Lung (tissue), 12 donors: ENCODE results near the gene NANOS2. TPM values are rescaled to one million over a fixed set of nuclear protein-coding genes. Genes with fewer than 3 reads are reported as not detected.
A peak's percentile ranks its signal among the peaks of the same experiment; 100 is the strongest.

ENCODE experiments used
- ATAC-seq: fragments of 200-7000 bp; cut with Tn5 transposase; one replicate; pipeline ENCODE4 v1.9.1; 2020; ENCODE audit warnings: moderate number of reproducible peaks; ENCODE audit not compliant: insufficient read depth, low FRiP score
- DNase-seq, 3 donors: peaks; one replicate each; pipeline ENCODE4 v3.0.0-alpha.2; 2013 to 2017
- H3K27ac ChIP-seq, 2 donors: one replicate each; pipeline ENCODE4 v1.5.1; 2013; ENCODE audit warnings: mild to moderate bottlenecking in 2 of 2, moderate library complexity in 2 of 2, control low read depth in 1 of 2, inconsistent platforms in 1 of 2, low read depth in 1 of 2, low read length in 1 of 2
- H3K27me3 ChIP-seq, 3 donors: one replicate each; pipeline ENCODE4 v1.5.1; 2013; ENCODE audit warnings: low read length in 2 of 3; ENCODE audit not compliant: control insufficient read depth in 3 of 3, insufficient read depth in 3 of 3
- H3K36me3 ChIP-seq, 4 donors: one replicate each; pipeline ENCODE4 v1.5.1; 2013; ENCODE audit warnings: low read length in 4 of 4, mild to moderate bottlenecking in 1 of 4, moderate library complexity in 1 of 4; ENCODE audit not compliant: control insufficient read depth in 4 of 4, insufficient read depth in 4 of 4
- H3K4me1 ChIP-seq, 5 donors: one replicate each; pipeline ENCODE4 v1.5.1; 2013; ENCODE audit warnings: low read length in 5 of 5, mild to moderate bottlenecking in 2 of 5, moderate library complexity in 1 of 5; ENCODE audit not compliant: control insufficient read depth in 5 of 5, insufficient read depth in 5 of 5
- H3K4me3 ChIP-seq: one replicate; pipeline ENCODE4 v1.5.1; 2013; ENCODE audit warnings: mild to moderate bottlenecking, control low read depth, moderate library complexity
- H3K9ac ChIP-seq, 2 donors: one replicate each; pipeline ENCODE4 v1.5.1; 2013; ENCODE audit warnings: low read length in 2 of 2, control low read depth in 1 of 2; ENCODE audit not compliant: insufficient read depth in 1 of 2
- H3K9me3 ChIP-seq, 4 donors: one replicate each; pipeline ENCODE4 v1.5.1; 2013; ENCODE audit warnings: low read length in 3 of 4, mild to moderate bottlenecking in 1 of 4, moderate library complexity in 1 of 4; ENCODE audit not compliant: control insufficient read depth in 4 of 4, insufficient read depth in 3 of 4
- CTCF ChIP-seq: IDR thresholded peaks from 2 replicates; pipeline ENCODE4 v1.5.1; 2012; ENCODE audit warnings: mild to moderate bottlenecking; ENCODE audit errors: control extremely low read depth, extremely low read depth
- WGBS, 2 donors: extraction: QIAGEN DNeasy Blood & Tissue Kit; methylation state at CpG; one replicate each; pipeline ENCODE4 v1.1.7; 2013; 5-methylcytosine and 5-hydroxymethylcytosine counted together
- polyA plus RNA-seq, 2 donors: library from polyadenylated mRNA; stranded (reverse); fragments of 200-250 nt; gene quantifications; one replicate each; pipeline ENCODE4 v1.2.1, GENCODE V29; 2013
- total RNA-seq, 2 donors: library from RNA; depleted of rRNA in 1 of 2; stranded (reverse); fragments of >200 nt in 1 of 2; gene quantifications; one replicate each; pipeline ENCODE4 v1.2.1, GENCODE V29; 2014 to 2021
- donor health status: control.
- donor health status: control.
- donor health status: Bipolar disorder and iron deficiency.
- donor health status: healthy.
- donor health status: DM: yes; HTN: yes; CAD: no.

Gene NANOS2
- total and polyA plus RNA-seq, 4 donors, result not detected

DNA sequence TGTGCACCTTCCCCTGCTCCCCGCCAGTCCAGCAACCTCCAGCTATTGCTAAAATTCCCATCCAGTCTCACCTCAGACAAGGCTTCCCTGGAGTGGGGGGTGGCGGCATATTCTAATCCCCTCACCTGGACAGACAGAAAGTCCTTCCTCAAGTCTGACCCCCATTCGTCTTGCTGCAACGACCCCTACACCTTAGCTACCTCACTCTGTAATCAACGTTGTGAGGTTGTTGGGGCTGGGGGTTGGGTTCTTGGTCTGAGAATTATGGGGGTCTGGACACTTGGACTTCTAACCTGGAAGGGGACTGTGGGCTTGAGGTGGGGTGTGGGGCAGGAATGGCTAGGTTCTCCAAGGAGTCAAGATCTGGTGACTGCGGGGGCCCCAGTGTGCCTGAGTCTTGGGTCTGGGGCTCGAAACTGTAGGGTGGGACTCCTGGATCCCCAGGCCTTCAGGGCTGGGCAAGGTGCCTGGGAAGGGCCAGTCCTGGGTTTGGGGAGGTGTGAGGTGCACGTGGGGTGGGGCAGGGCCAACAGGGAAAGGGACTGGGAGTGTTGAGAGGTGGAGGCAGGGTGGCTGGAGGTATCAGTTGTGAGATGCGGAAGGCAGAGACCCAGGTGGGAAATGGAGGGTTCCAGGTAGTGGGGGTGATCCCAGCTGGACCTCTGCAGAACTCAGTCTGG is 49.2 kb downstream of the NANOS2 start:
- 70 to 83% methylated on average over 9 of the region's 9 CpGs for WGBS, 2 donors
- H3K4me1 ChIP-seq, result peaks cover 0 to 6% (median 1%) of the 10 kb centered on the region in 5 donors
- DNase-seq (no peak), ATAC-seq (no peak)
- TF ChIP-seq CTCF, result no peak
- H3K36me3 ChIP-seq, result peaks cover 0 to 3% (median 1%) of the 10 kb centered on the region in 4 donors
- no peak overlapping the region for H3K9ac ChIP-seq
- H3K27ac ChIP-seq, result no peak overlapping the region
- peaks cover 0 to 26% (median 24%) of the 10 kb centered on the region in 3 donors for H3K27me3 ChIP-seq
- no peaks in the 10 kb centered on the region for H3K9me3 ChIP-seq
- H3K4me3 ChIP-seq, result no peak overlapping the region

DNA sequence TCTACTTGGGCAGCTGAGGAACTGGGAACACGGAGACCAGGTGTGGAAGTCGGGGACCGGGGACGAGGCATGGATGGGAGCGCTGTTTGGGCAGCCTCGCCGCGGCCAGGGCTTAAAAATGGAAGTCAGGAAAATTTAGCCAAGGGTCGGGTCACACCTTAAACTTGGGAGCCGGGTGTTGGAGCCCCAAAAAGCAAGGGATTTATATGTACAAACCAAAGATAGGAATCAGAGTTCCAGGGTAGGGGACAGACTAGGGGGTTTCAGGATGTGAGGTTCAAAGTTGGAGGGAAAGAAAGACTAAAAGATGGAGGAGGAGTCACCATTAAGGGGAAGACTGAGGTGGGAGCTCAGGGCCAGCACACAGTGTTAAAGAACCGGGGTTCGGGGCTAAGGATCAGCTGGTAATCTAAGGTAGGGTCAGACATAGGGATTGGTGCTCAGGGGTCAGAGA is 49.9 kb downstream of the NANOS2 start:
- Histone ChIP-seq H3K27me3 (peaks cover 0 to 26% (median 24%) of the 10 kb centered on the region in 3 donors), H3K9me3 (no peaks in the 10 kb centered on the region), H3K9ac (no peak overlapping the region), H3K4me3 (no peak overlapping the region), H3K27ac (no peak overlapping the region), H3K4me1 (peaks cover 0 to 6% (median 1%) of the 10 kb centered on the region in 5 donors), H3K36me3 (peaks cover 0 to 4% (median 2%) of the 10 kb centered on the region in 4 donors)
- TF ChIP-seq CTCF, result no peak
- 35 to 47% methylated on average over 12 of the region's 12 CpGs for WGBS, 2 donors
- DNase-seq (no peak), ATAC-seq (no peak)

DNA sequence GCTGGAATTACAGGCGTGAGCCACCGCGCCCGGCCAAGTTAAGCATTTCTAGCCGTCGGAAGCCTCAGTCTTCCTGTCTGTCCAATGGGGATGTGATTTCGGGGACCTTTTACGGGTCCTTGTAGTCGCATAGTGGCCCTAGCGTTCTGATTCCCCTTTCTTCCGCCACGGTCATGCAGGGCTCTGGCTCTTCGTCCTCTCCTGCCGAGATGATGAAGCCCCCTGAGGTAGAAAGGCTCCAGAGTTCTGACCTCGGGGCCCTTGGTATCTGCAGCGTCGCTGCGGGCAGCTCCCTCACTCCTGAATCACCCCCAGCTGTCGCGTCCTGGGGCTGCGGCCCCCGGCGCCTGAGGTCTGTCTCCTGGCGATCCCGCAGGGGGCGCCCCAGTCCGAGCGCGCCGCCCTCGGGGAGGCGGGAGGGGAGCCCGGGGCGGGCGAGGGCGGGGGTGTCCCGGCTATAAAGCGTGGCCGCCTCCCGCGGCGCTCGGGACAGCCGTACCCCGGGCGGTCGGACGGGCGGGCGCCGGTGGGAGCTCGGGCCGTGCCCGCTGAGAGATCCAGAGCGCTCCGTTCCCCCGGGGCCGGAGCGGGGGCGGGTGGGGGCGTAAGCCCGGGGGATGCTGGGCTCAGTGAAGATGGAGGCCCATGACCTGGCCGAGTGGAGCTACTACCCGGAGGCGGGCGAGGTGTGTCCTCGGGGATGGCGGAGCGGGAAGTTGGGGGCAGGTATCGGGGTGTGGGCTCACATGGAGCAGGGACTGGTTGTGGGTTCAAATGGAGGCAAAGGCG is 50.5 kb downstream of the NANOS2 start, which contains the start of gene FOXA3:
FOXA3 (plus strand) TSS at position 487 of the 789 bp plus-strand sequence; CDS start at position 618, 131 bp downstream.
- 2 to 3% methylated on average over 64 to 71 of the region's 71 CpGs for WGBS, 2 donors

More for the DNA sequence above, 50.5 kb downstream of the NANOS2 start, which contains the start of gene FOXA3:
- H3K9ac ChIP-seq, result no peak within 1 kb of the TSS
- H3K27ac ChIP-seq, result no peak within 1 kb of the TSS
- no peak within 1 kb of the TSS for H3K4me3 ChIP-seq
- H3K9me3 ChIP-seq, result no peaks in the 10 kb centered on the region
- ATAC-seq, result peak; percentile 37
- peaks cover 0 to 26% (median 24%) of the 10 kb centered on the region in 3 donors for H3K27me3 ChIP-seq
- H3K4me1 ChIP-seq, result peaks cover 0 to 6% (median 1%) of the 10 kb centered on the region in 5 donors
- peak; percentile 30 for TF ChIP-seq CTCF
- H3K36me3 ChIP-seq, result peaks cover 0 to 11% (median 5%) of the 10 kb centered on the region in 4 donors
- DNase-seq, result peak in 2 of 3 donors; percentile 19 to 28
